ENCODE results near the gene NME7.

DNA sequence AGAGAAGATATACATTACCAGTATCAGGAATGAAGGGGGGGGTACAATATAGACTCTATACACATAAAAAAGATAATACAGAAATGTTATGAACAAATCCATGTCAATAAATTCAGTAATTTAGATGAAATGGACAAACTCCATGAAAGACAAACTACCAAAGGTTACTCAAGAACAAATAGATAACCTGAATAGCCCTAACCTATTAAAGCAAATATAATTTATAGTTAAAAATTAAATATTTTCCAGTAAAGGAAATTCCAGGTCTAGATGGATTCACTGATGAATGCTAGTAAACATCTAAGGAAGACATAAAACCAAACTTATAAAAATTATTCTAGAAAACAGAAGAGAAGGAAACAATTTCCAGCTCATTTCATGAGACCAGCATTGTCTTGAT lies 13.6 kb upstream of the NME7 start:
- TF ChIP-seq EZH2 (IDR thresholded peaks at IDR 0.05; ENCODE audit: borderline replicate concordance, low read length), result no peak
- TF ChIP-seq, protein P1, sequence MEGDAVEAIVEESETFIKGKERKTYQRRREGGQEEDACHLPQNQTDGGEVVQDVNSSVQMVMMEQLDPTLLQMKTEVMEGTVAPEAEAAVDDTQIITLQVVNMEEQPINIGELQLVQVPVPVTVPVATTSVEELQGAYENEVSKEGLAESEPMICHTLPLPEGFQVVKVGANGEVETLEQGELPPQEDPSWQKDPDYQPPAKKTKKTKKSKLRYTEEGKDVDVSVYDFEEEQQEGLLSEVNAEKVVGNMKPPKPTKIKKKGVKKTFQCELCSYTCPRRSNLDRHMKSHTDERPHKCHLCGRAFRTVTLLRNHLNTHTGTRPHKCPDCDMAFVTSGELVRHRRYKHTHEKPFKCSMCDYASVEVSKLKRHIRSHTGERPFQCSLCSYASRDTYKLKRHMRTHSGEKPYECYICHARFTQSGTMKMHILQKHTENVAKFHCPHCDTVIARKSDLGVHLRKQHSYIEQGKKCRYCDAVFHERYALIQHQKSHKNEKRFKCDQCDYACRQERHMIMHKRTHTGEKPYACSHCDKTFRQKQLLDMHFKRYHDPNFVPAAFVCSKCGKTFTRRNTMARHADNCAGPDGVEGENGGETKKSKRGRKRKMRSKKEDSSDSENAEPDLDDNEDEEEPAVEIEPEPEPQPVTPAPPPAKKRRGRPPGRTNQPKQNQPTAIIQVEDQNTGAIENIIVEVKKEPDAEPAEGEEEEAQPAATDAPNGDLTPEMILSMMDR (IDR thresholded peaks at IDR 0.05; ENCODE audit: low read length), result no peak

Data from OCI-LY1 (cell line).